ENCODE data around the gene FAM180A. TPM values are rescaled to one million over a fixed set of nuclear protein-coding genes. Genes with fewer than 3 reads are reported as not detected.

Gene FAM180A
- total and polyA plus RNA-seq, 2 donors (not counting 1 experiment from before 2014, with no cell fraction given), result not detected

DNA sequence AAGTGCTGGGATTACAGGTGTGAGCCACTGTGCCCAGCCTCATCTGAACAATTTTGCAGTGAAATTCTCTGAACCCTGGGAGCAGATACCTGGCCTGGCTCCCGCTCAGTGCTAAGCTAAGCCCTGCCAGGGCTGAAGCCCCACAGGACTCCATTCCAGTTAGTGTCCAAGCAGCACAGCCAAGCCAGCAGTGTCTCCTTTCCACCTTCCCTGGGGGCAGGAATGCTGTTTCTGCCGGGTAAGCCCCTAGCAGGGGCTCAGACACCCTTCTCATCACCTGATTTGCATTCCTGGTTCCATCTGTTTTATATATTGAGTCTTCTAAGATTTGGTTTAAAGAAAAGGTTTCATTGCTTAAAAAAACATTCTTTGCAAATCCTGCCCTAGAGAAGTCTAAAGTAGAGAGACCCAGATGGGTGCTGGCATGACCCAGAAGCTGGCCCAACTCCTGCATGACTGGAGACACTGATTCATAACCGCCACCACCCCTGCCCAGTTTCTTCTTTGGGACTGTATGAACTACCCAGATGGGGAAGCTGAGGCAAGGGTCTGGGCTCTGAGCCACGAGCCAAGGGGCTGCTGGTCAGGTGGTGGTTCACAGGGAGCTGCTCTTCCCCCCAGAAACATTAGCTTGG, 34.7 kb downstream of the FAM180A start:
- Histone ChIP-seq H3K27me3 (replicated peaks in 1 of 4; ENCODE audit: control extremely low read depth in 1 of 4, control insufficient read depth in 3 of 4, insufficient read depth in 4 of 4, low read length in 3 of 4) (peaks cover 0 to 5% (median 0%) of the 10 kb centered on the region in 4 experiments), H3K9me3 (ENCODE audit: control extremely low read depth in 1 of 3, control insufficient read depth in 2 of 3, insufficient read depth in 1 of 3, low read length in 2 of 3) (no peaks in the 10 kb centered on the region), H3K4me3 (ENCODE audit: control extremely low read depth in 1 of 5, extremely low read depth in 1 of 5, insufficient read depth in 1 of 5, low read depth in 2 of 5, low read length in 4 of 5) (no peak overlapping the region), H3K4me2 (replicated peaks; ENCODE audit: low read depth, low read length, poor library complexity, severe bottlenecking) (no peak overlapping the region), H3K4me1 (ENCODE audit: control insufficient read depth in 2 of 2, insufficient read depth in 2 of 2, low read length in 2 of 2) (no peaks in the 10 kb centered on the region), H2AFZ (ENCODE audit: insufficient read depth, low read depth, low read length, poor library complexity, severe bottlenecking) (no peak overlapping the region), H3K9ac (ENCODE audit: low read length) (no peak overlapping the region), H4K20me1 (ENCODE audit: control insufficient read depth, insufficient read depth, low read length, poor library complexity, severe bottlenecking) (no peaks in the 10 kb centered on the region), H3K27ac (ENCODE audit: low read length in 2 of 2) (no peak overlapping the region), H3K36me3 (replicated peaks in 1 of 2; ENCODE audit: control extremely low read depth in 1 of 2, control insufficient read depth in 1 of 2, extremely low read depth in 1 of 2, insufficient read depth in 2 of 2, low read length in 1 of 2) (no peaks in the 10 kb centered on the region), H3K79me2 (ENCODE audit: control insufficient read depth, insufficient read depth, low read length) (no peaks in the 10 kb centered on the region)
- Mint-ChIP-seq H3K27me3 (peaks cover 7% of the 10 kb centered on the region), H3K4me1 (no peaks in the 10 kb centered on the region), H3K9me3 (ENCODE audit: insufficient read depth) (no peaks in the 10 kb centered on the region), H3K27ac (no peak overlapping the region), H3K4me3 (no peak overlapping the region)
- ATAC-seq (ENCODE audit: low read depth) (no peak), DNase-seq (no peak)
- WGBS (ENCODE audit: insufficient coverage), result 93% methylated on average over 2 of the region's 4 CpGs
- ChIA-PET CTCF (interaction anchor here (0.7 kb wide), 1 partner anchor 13 kb away, joined by 3 read pairs; no protein-coding TSS in a partner anchor), POLR2A (no interaction called here)
- TF ChIP-seq, protein P1, sequence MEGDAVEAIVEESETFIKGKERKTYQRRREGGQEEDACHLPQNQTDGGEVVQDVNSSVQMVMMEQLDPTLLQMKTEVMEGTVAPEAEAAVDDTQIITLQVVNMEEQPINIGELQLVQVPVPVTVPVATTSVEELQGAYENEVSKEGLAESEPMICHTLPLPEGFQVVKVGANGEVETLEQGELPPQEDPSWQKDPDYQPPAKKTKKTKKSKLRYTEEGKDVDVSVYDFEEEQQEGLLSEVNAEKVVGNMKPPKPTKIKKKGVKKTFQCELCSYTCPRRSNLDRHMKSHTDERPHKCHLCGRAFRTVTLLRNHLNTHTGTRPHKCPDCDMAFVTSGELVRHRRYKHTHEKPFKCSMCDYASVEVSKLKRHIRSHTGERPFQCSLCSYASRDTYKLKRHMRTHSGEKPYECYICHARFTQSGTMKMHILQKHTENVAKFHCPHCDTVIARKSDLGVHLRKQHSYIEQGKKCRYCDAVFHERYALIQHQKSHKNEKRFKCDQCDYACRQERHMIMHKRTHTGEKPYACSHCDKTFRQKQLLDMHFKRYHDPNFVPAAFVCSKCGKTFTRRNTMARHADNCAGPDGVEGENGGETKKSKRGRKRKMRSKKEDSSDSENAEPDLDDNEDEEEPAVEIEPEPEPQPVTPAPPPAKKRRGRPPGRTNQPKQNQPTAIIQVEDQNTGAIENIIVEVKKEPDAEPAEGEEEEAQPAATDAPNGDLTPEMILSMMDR (IDR thresholded peaks at IDR 0.05), result no peak
- no peak for TF ChIP-seq EZH2 (IDR thresholded peaks at IDR 0.05; ENCODE audit: borderline replicate concordance, insufficient read depth, low read depth, low read length, poor library complexity, severe bottlenecking)
- intact Hi-C loops (cut with micrococcal nuclease), result no loop called here

DNA sequence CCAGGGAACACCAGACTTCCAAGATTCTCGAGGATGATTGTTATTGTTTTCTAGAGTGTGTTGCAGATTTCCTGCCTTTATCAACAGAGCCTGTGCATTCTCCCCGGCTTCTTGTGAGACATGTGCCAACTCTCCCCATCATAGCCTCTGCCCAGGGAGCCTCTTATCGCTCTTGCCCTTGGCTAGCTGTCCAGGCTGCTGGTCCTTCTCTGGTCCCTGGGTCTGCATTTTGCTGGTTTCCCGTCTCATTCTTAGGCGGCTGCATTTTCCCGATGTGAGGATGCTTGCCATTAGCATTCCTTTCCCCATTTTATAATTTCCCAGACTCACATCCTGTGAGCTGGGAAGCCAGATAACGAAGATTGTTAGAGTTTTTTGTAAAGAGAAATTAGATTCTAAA, 35.8 kb downstream of the FAM180A start:
- POLR2A ChIA-PET, result no interaction called here
- CTCF ChIA-PET, result no interaction called here
- 94% methylated on average over 2 of the region's 7 CpGs for WGBS (ENCODE audit: insufficient coverage)

More for the DNA sequence above, 35.8 kb downstream of the FAM180A start:
- no peak for ATAC-seq (ENCODE audit: low read depth)
- Mint-ChIP-seq H3K4me1 (no peaks in the 10 kb centered on the region), H3K27ac (no peak overlapping the region), H3K4me3 (no peak overlapping the region), H3K9me3 (ENCODE audit: insufficient read depth) (no peaks in the 10 kb centered on the region), H3K27me3 (no peaks in the 10 kb centered on the region)
- Histone ChIP-seq H3K27me3 (replicated peaks in 1 of 4; ENCODE audit: control extremely low read depth in 1 of 4, control insufficient read depth in 3 of 4, insufficient read depth in 4 of 4, low read length in 3 of 4) (peaks cover 0 to 5% (median 0%) of the 10 kb centered on the region in 4 experiments), H3K4me2 (replicated peaks; ENCODE audit: low read depth, low read length, poor library complexity, severe bottlenecking) (no peak overlapping the region), H3K4me3 (ENCODE audit: control extremely low read depth in 1 of 5, extremely low read depth in 1 of 5, insufficient read depth in 1 of 5, low read depth in 2 of 5, low read length in 4 of 5) (no peak overlapping the region), H4K20me1 (ENCODE audit: control insufficient read depth, insufficient read depth, low read length, poor library complexity, severe bottlenecking) (no peaks in the 10 kb centered on the region), H3K27ac (ENCODE audit: low read length in 2 of 2) (no peak overlapping the region), H3K9ac (ENCODE audit: low read length) (no peak overlapping the region), H3K36me3 (replicated peaks in 1 of 2; ENCODE audit: control extremely low read depth in 1 of 2, control insufficient read depth in 1 of 2, extremely low read depth in 1 of 2, insufficient read depth in 2 of 2, low read length in 1 of 2) (no peaks in the 10 kb centered on the region), H3K9me3 (ENCODE audit: control extremely low read depth in 1 of 3, control insufficient read depth in 2 of 3, insufficient read depth in 1 of 3, low read length in 2 of 3) (no peaks in the 10 kb centered on the region), H3K79me2 (ENCODE audit: control insufficient read depth, insufficient read depth, low read length) (no peaks in the 10 kb centered on the region), H2AFZ (ENCODE audit: insufficient read depth, low read depth, low read length, poor library complexity, severe bottlenecking) (no peak overlapping the region), H3K4me1 (ENCODE audit: control insufficient read depth in 2 of 2, insufficient read depth in 2 of 2, low read length in 2 of 2) (no peaks in the 10 kb centered on the region)
- no peak for DNase-seq
- intact Hi-C loops (cut with micrococcal nuclease), result no loop called here
- TF ChIP-seq, protein P1 (IDR thresholded peaks at IDR 0.05), result no peak
- TF ChIP-seq EZH2 (IDR thresholded peaks at IDR 0.05; ENCODE audit: borderline replicate concordance, insufficient read depth, low read depth, low read length, poor library complexity, severe bottlenecking), result no peak

All from B cell (primary cell).